HFF-Myc (cell line): ENCODE data around the gene CLASP2.

Experiments used
- DNase-seq: peaks from one replicate; pipeline ENCODE4 v3.0.0-alpha.2; 2011; ENCODE audit warnings: low read depth; ENCODE audit errors: extremely low read depth
- H3K4me3 ChIP-seq: replicated peaks from 2 replicates; pipeline ENCODE4 v1.5.1; 2011; ENCODE audit warnings: low read depth, mild to moderate bottlenecking, control low read depth, low read length
- CTCF ChIP-seq: IDR thresholded peaks from 2 replicates; pipeline ENCODE4 v1.5.1; 2012; ENCODE audit warnings: mild to moderate bottlenecking, low read depth, low read length, control low read depth; ENCODE audit errors: missing control alignments

Gene CLASP2

GRCh38 chr3:33624756-33625155 is 93.3 kb downstream of the CLASP2 start:
- TF ChIP-seq CTCF, result no peak
- no peak overlapping the region for H3K4me3 ChIP-seq
- DNase-seq, result no peak

GRCh38 chr3:33613041-33613440 is 105.0 kb downstream of the CLASP2 start:
- no peak overlapping the region for H3K4me3 ChIP-seq
- TF ChIP-seq CTCF, result no peak

GRCh38 chr3:33612607-33613006 is 105.4 kb downstream of the CLASP2 start:
- no peak for DNase-seq
- TF ChIP-seq CTCF, result no peak
- no peak overlapping the region for H3K4me3 ChIP-seq

More at GRCh38 chr3:33613041-33613440, 105.0 kb downstream of the CLASP2 start:
- no peak for DNase-seq

GRCh38 chr3:33602829-33603228 is 115.2 kb downstream of the CLASP2 start:
- TF ChIP-seq CTCF, result no peak
- DNase-seq, result no peak

GRCh38 chr3:33597257-33597689 is 120.8 kb downstream of the CLASP2 start:
- DNase-seq, result no peak
- no peak overlapping the region for H3K4me3 ChIP-seq
- no peak for TF ChIP-seq CTCF

More at GRCh38 chr3:33602829-33603228, 115.2 kb downstream of the CLASP2 start:
- no peak overlapping the region for H3K4me3 ChIP-seq

GRCh38 chr3:33592999-33593398 is 125.1 kb downstream of the CLASP2 start:
- DNase-seq, result no peak

More at GRCh38 chr3:33592999-33593398, 125.1 kb downstream of the CLASP2 start:
- TF ChIP-seq CTCF, result no peak
- no peak overlapping the region for H3K4me3 ChIP-seq
